Gastroesophageal sphincter (tissue), 3 donors: ENCODE results near the gene BIRC7.

Experiments used
- CTCF ChIP-seq, 4 experiments: fragments of 200-600 bp in 2 of 4; fragments of 450-650 bp in 2 of 4; sonication (generic) in 1 of 4; IDR thresholded peaks; one replicate each; pipeline ENCODE4 v1.5.1; 2017 to 2019; ENCODE audit warnings: antibody characterized with exemption in 4 of 4, mild to moderate bottlenecking in 2 of 4, moderate library complexity in 2 of 4
- POLR2AphosphoS5 ChIP-seq: sonication (generic); formaldehyde crosslinking; IDR thresholded peaks from one replicate; pipeline ENCODE4 v1.6.1; 2017; ENCODE audit warnings: antibody characterized with exemption

GRCh38 chr20:63234693-63235398 lies 859 bp upstream of the BIRC7 start:
- TF ChIP-seq CTCF (IDR thresholded peaks at IDR 0.05) (no peak), POLR2AphosphoS5 (no peak)
